ENCODE measurements around the gene SCIMP. TPM values are rescaled to one million over a fixed set of nuclear protein-coding genes. Genes with fewer than 3 reads are reported as not detected.
"Not testable (repeated sequence)": the region's sequence is repeated elsewhere in the genome, so short reads cannot be mapped to it uniquely, and the experiment has no call there.

The SCIMP gene
- total RNA-seq, 1 donor from 2014 or later = 1.2 TPM

DNA sequence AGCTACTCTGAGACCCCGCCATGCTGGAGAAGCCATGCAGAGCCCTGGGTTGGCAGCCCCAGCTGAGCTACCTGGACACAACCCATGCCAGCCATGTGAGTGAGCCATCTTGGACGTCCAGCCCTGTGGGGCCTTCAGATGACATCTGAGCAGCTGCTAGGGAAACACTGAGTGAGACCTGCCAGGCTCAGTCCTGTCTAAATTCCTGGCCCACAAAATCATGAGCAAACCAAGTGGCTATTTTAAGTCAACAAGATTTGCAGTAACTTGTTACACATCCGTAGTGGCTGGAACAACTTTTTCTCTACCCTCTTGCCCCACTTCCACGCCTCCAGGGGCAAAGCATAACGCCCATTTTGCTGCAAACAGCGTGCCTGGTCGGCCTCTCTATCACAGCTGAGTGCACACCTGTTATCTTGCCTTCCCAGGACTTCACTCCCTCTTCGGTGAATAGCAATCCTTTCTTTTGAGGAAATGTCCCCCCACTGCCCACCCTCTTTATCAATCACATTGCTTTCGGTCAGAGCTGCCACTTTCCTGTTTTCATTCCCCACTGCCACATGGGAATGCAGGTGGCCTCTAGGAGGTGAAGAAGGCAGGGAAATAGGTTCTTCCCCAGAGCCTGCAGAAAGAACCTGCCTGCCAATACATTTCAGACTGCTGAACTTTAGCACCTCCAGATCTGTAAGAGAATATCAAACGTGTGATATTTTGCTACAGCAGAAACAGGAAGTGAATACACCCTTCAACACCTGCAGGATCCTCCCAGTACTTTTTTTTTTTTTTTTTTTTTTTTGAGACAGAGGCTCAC lies 7.4 kb upstream of the SCIMP start:
- no peak for DNase-seq
- intact Hi-C loops (cut with micrococcal nuclease) = no loop called here
- peak; percentile 79 for ATAC-seq

DNA sequence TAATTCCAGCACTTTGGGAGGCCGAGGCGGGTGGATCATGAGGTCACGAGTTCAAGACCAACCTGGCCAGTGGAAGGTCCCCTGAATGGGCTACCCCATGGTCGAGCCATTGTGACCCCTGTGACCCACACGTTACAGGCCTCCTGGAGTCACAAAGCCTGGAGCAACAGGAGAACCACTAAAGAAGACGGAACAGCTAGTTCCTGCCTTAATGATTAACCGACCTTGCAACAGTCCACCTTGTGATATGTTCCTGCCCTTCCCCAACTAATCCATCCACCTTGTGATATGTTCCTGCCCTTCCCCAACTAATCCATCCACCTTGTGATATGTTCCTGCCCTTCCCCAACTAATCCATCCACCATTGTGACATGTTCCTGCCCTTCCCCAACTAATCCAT lies 5.1 kb upstream of the SCIMP start:
- intact Hi-C loops (cut with micrococcal nuclease); ATAC-seq; DNase-seq: not testable (repeated sequence)

GRCh38 chr17:5238333-5238732 lies 3.7 kb upstream of the SCIMP start:
- DNase-seq = no peak
- intact Hi-C loops (cut with micrococcal nuclease) = no loop called here
- ATAC-seq = no peak

DNA sequence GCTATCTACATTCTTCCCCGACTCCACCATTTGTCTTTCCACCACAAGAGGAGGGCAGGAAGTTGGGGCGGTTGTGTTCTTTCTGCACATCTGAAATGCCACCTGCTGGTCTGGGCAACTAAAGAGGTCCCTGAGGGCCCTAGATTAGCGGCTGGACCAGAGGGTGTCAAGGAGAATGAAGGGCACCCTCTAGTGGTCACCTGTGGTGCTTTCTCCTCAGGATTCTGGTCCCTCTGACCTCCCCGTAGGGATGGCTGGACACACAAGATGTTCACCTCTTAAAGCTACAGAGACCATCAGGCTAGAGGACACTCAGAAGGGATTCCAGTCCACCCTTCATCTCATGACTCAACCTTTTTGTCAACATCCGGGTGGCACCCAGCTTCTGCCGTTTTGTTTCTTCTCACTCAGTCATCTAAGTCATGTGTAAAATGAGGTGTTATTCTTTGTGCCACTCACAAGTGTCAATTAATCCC lies 2.9 kb upstream of the SCIMP start:
- DNase-seq (no peak), ATAC-seq (peak; percentile 42)
- intact Hi-C loops (cut with micrococcal nuclease) = no loop called here

DNA sequence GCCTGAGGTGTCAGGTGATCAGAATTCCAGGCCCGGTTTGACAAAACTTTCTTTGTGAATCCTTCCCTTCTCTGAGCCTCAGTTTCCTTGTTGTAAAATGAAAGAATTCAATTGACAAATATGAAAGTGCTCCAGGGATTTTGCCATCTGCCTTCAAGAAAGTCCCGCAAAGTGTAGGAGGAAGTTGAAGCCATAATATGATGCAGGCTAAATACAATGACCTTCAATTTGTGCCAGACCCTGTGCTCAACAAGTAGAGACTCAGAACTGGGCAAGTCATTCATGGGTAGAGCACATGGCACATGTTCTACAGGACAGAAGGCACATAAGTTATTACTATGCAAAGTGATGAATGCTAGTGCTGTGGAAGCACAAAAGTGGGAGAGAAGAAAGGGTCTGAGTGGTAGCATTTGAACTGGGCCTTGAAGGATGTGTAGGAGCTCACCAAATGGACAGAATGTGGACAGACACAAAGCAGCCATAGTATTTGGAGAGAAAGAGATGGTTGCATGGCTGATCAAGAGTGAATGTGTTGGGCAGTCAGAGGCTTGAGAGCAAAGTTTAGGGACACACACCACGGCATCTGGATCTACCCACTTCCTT lies 2.4 kb upstream of the SCIMP start:
- ATAC-seq (no peak), DNase-seq (no peak)
- intact Hi-C loops (cut with micrococcal nuclease) = no loop called here

DNA sequence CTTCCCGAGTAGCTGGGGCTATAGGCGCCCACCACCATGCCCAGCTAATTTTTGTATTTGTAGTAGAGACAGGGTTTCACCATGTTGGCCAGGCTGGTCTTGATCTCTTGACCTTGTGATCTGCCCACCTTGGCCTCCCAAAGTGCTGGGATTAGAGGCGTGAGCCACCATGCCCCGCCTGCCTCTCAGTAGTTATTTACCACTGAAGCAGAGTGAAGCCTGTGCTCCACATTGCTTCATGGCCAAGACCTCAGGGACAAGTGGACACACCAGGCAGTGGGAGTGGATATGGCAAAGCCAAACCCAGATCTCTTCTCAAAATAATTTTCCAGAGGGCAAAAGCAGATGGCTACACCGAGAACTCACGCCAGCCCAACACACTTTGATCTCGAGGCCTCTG lies 1.2 kb downstream of the SCIMP start:
- DNase-seq; intact Hi-C loops (cut with micrococcal nuclease); ATAC-seq: not testable (repeated sequence)

DNA sequence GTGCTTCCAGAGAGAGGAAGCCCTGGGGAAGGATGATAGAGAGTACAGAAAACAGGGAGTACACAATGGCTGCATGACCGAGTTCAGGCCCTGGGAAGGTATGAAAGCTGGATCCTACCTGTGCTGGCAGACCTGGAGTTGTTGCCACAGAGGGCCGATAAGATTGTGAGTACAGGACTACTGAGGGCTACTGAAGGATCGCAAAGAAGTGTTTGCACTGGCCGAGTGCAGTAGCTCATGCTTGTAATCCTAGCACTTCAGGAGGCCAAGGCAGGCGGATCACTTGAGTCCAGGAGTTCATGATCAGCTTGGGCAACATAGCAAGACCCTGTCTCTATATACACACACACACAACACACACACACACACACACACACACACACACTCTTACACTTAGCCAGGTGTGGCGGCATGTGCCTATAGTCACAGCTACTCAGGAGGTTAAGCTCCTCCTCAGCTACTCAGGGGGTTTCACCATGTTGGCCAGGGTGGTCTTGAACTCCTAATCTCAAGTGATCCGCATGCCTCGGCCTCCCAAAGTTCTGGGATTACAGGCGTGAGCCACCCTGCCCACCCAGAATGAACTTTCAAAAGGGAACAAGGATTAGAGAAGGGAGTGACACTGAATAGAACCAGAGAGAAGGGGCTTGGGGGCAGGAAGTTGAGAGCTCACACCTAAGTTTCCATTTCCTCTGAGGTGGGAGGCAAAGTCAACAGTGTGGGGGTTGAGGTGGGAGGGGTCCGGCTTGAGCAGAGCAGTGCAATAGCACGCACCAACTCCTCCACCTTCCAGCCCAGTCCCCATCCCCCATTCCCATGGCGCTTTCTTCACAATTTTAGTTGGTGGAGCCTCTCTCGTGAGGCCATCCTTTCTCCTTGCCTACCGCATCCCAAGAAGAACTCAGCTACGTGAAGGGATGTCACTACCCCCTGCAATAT lies 7.5 kb downstream of the SCIMP start:
- intact Hi-C loops (cut with micrococcal nuclease) = no loop called here
- no peak for ATAC-seq
- no peak for DNase-seq

DNA sequence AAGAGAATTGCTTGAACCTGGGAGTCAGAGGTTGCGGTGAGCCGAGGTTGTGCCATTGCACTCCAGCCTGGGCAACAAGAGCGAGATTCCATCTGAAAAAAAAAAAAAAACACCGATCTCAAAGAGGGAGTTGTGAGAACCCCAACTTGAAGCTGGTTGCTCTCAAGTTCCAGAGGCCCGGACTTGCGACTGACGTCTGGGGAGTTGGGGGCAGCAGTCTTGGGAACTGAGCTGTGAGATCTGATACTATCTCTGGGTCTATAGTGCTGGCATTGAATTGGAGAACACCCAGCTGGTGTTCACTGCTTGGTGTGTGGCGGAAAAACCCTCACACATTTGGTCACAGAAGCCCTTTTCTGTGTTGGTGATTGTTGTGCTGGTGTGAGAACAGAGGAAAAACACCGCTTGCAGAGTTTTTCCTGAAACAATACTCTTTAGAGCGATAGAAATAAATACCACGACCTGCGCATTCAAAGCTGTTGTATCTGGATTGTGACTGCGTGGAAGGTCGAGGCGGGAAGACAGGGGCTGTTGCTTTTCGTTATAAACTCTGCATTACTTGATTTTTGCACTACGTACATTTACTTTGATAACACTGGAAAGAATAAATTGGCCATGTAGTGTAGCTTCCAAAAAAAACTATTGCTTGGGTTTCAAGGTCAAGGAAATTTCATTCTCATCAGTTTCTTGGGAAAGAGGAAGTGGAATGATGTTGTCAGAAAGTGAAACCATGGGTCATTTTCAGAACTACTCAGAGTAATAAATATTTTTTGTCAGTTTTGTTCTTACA lies 8.8 kb downstream of the SCIMP start:
- DNase-seq = no peak
- intact Hi-C loops (cut with micrococcal nuclease) = no loop called here
- no peak for ATAC-seq

- ATAC-seq; intact Hi-C loops (cut with micrococcal nuclease); DNase-seq: not testable (repeated sequence)
Observed at GRCh38 chr17:5221912-5222311, 12.7 kb downstream of the SCIMP start.

DNA sequence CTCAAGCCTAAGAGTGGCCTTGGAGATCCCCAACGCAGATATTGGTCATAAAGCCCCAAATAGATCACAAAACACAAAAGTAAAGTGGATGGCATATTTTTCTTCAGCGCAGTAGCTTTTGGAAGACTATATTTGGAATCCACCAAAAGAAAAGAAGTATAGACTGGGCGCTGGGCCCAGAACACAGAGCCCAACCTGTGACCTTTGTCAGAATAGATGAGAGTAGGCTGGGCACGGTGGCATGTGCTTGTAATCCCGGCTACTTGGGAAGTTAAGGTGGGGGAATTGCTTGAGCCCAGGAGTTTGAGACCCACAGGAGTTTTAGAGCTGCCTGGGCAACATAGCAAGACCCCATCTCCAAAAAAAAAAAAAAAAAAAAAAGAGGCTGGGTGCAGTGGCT lies 14.6 kb downstream of the SCIMP start:
- ATAC-seq (peak; percentile 71), DNase-seq (no peak)
- intact Hi-C loops (cut with micrococcal nuclease) = no loop called here

- DNase-seq (no peak), ATAC-seq (no peak)
- intact Hi-C loops (cut with micrococcal nuclease) = no loop called here
Observed at GRCh38 chr17:5219536-5219935, 15.1 kb downstream of the SCIMP start.

DNA sequence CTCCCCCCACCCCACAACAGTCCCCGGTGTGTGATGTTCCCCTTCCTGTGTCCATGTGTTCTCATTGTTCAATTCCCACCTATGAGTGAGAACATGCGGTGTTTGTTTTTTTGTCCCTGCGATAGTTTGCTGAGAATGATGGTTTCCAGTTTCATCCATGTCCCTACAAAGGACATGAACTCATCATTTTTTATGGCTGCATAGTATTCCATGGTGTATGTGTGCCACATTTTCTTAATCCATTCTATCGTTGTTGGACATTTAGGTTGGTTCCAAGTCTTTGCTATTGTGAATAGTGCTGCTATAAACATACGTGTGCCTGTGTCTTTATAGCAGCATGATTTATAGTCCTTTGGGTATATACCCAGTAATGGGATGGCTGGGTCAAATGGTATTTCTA lies 17.1 kb downstream of the SCIMP start:
- intact Hi-C loops (cut with micrococcal nuclease) = not testable (repeated sequence)

GRCh38 chr17:5211458-5211857 lies 23.2 kb downstream of the SCIMP start:
- peak; percentile 49 for ATAC-seq
- DNase-seq = no peak
- intact Hi-C loops (cut with micrococcal nuclease) = no loop called here

More for the DNA sequence above, 17.1 kb downstream of the SCIMP start:
- not testable (repeated sequence) for ATAC-seq, DNase-seq

DNA sequence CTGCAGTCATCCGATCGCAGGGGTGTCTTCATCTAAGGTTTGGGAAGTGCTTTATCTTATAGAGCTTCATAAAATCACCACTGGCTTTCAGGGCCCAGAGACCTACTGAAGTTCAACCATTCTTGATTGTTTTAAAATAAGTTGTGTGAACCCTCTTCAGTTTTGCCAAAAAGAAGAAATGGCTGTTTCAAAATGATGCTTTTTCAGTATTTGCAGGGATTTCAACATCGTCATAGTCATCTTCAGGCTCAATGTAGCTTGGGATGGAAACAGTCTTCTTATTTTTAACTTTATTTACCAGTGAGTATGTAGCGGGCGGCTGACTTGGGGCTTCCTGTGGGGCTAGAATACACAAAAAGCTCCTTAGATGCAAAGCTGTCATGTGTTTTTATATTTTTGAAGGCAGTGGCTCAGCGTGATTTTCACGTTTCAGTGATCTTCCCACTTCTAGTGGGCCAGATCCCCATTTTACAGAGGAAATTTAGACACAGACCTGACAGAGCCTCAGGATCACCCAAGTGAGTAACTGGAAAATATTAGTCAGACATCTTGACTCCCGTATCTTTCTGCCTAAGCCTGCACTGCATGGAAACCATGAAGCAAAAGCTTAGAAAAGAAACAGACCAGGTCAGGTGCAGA lies 23.9 kb downstream of the SCIMP start:
- DNase-seq (no peak), ATAC-seq (no peak)
- intact Hi-C loops (cut with micrococcal nuclease) = no loop called here

DNA sequence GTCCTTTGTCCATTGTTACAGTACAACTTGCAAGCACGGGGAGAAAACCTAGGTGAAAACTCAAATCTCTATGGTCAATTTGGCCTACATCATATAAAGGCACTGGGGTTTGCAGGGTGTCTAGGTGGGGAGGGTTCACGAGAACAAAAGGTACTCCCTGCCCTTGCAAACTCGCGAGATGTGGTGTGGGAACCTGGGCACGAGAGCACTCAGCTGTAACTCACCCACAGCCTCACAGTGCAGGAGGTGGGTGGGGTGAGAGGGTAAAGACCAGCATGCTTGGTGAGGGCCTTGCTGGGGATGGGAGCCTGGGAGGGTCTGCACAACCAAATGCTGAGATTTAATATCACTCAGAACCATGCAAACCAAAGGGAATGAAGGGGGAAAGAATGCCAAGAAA lies 24.6 kb downstream of the SCIMP start:
- intact Hi-C loops (cut with micrococcal nuclease) = no loop called here
- no peak for DNase-seq
- no peak for ATAC-seq

- intact Hi-C loops (cut with micrococcal nuclease) = no loop called here
- ATAC-seq = no peak
- DNase-seq = no peak
Observed at GRCh38 chr17:5209396-5209795, 25.3 kb downstream of the SCIMP start.

DNA sequence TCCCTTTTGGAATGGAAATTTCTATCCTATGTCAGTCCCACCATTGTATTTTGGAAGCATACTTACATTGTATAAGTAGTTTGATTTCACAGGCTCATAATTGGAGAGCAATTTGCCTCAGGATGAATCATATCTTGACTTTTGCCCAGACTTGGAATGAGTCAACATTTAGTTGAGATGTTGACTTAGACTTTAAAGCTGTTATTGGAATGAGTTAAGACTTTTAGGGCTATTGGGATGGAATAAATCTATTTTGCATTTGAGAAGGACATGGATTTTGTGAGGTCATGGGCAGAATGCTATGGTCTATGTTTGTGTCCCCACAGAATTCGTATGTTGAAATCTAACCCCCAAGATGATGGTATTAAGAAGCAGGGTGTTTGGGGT lies 30.8 kb downstream of the SCIMP start:
- intact Hi-C loops (cut with micrococcal nuclease) = no loop called here
- no peak for DNase-seq
- no peak for ATAC-seq

GRCh38 chr17:5203178-5203907 lies 31.3 kb downstream of the SCIMP start:
- ATAC-seq = no peak
- intact Hi-C loops (cut with micrococcal nuclease) = no loop called here

More at GRCh38 chr17:5203178-5203907, 31.3 kb downstream of the SCIMP start:
- no peak for DNase-seq
